Measurements from ENCODE around the gene SRRM4.

The SRRM4 gene

DNA sequence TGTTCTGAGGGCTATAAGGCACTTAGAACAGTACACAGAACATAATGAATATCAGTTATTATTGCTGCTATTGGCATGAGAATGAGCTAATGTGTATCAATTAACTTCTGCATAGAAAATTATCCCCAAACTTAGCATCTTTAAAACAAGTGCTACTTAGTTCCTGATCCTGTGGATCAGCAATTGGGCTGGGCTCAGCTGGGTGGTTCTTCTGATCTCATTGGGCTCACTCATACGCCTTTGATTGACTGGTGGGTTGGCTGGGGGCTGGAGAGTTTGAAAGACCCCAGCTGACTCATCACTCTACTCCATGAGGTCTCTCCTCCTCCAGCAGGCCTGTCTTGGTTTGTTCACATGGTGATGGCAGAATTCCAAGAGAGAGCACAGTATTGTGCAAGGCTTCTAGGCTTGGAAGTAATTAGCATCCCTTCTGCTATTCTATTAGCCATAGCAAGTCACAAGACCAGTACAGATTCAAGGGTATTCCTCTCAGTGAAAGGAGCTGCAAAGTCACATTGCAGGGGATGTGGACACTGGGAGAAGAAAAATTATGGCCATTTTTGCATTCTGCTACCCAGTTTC lies 170.2 kb downstream of the SRRM4 start:
- in situ Hi-C loops (cut with MboI; ENCODE audit: low pct_unique_long_range_greater_than_20kb, low sequenced_read_pairs), result no loop called here
- no peak for DNase-seq

DNA sequence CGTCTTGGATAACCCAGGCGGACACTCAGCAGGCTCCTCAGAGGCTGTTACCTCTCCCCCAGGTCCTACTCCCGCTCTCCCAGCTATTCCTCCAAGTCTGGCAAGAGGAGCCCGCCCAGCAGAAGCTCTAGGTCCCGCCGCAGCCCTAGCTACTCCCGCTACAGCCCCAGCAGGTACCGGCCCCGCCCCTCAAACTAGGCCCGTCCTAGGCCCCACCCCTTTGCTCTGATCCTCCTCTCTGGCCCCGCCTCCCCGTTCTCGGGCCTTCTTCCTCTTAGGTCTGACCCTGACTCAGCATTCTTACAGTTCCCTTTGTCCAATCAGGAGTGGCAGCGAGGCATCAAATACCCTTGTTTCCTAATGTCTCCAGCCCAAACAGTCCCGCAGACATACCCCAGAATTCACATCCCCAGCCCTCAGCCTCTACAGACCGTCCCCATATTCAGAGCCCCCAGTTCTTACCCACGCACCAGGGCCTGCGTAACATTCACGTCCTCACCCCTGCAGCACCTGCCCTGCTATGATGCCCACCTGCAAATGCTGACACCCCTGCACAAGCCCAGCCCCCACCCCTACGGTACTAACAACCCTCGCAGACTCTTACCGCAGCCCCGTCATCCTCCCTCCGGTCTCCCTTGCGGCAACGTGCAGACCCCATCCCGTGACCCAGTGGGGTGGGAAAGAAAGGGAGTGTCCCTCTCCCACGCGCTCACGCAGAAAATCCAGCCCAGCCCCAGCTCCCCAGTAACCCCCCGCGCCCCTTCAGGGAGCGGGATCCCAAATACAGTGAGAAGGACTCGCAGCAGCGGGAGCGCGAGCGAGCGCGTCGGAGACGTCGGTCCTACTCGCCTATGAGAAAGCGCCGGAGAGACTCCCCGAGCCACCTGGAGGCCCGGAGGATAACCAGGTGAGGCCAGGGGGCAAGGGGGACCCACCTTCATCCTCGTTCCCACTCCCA lies 172.4 kb downstream of the SRRM4 start:
- DNase-seq, result peak; percentile 19
- in situ Hi-C loops (cut with MboI; ENCODE audit: low pct_unique_long_range_greater_than_20kb, low sequenced_read_pairs), result no loop called here

DNA sequence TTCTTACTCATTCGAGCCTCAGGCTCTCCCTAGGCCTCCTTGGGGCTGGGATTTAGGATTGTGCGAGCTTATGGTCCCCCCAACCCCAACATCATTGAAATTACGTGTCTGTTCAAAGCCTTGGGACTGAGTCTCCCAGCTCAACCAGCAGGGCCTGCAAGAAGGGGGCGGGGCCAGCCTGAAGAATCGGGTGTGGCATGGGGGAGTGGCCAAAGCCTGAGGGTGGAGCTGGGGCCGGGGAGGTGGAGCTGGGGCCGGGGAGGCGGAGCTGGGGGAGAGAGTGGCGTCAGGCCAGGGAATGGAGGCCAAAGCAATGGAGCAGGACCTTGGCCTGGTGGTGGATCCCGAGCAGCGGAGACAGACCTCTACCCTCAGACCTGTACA lies 173.1 kb downstream of the SRRM4 start:
- no peak for DNase-seq
- in situ Hi-C loops (cut with MboI; ENCODE audit: low pct_unique_long_range_greater_than_20kb, low sequenced_read_pairs), result no loop called here

DNA sequence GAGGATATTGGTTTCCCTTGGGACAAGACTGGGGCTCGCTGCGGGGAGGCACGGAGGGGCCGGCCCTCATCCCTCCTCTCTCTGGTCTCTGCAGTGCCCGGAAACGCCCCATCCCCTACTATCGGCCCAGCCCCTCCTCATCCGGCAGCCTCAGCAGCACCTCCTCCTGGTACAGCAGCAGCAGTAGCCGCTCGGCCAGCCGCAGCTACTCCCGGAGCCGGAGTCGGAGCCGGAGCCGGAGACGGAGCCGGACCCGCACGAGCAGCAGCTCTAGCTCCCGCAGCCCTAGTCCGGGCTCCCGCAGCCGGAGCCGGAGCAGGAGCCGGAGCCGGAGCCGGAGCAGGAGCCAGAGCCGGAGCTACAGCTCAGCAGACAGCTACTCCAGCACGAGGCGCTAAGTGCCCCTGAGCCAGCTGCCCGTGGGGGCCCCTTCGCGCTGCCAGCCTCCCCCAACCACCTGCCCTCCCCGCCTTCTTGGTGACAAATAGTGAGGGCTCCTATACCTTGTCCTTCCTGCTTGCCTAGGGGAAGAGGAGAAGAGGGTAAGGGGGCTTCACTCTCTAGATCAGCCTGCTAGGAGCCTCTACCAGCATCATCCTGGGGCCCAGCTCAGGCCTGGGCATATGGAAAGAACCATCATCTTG lies 175.2 kb downstream of the SRRM4 start:
- in situ Hi-C loops (cut with MboI; ENCODE audit: low pct_unique_long_range_greater_than_20kb, low sequenced_read_pairs), result no loop called here
- DNase-seq, result no peak

DNA sequence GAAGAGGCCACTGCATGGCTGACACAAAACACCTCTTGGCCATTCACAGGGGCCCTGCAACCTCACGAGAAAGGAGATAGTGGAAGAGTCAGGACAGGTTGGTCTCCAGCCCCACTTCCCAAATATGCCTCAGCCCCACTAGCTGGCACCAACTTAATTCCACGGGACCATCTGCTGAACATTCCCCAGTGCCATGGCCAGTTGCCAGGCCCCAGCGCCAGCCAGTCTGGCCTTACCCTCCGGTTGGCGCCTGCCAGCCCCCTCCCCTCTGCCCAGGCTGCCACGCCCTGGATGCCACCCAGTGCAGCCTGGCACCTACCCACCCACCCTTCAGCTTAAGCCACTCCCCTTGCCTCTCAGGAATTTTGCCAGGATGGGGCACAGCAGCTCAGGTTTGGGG lies 176.2 kb downstream of the SRRM4 start:
- in situ Hi-C loops (cut with MboI; ENCODE audit: low pct_unique_long_range_greater_than_20kb, low sequenced_read_pairs), result no loop called here
- no peak for DNase-seq

DNA sequence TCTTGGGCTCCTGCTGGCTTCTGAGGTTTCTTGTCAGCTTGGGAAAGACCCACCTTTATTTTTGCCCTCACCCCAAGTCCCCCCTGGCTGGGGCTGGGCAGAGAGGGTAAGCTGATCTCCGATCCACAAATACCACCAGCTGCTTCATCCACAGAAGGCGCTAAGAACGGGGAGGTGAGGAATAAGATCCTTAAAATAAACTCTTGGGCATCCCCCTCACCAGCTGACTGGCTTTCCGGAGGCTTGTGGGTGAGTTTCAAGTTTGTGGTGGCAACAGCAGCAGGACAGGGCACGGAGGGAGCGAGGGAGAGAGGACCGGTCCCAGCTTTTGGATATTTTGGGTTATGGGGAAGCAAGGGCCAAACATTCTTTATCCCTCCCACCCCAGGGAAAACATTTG lies 176.6 kb downstream of the SRRM4 start:
- DNase-seq, result no peak
- in situ Hi-C loops (cut with MboI; ENCODE audit: low pct_unique_long_range_greater_than_20kb, low sequenced_read_pairs), result no loop called here

DNA sequence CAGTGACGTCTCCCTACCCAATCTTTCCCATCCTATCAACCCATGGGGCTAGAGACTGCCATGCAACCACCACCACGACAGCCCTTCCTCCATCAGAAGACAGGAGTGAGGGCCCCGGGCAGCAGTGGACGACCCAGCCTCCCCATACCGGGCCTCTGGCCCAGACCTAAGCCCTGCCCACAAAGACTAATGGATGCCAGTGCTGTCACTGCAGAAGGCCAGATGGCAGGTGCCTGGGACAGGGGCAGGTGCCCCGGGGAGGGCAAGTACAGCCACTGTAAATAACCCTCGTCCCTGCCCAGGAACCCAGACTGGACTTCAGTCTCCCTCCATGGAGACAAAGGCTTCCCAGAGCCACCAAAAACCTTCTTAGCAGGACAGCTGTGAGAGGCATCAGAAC lies 177.1 kb downstream of the SRRM4 start:
- DNase-seq, result no peak
- in situ Hi-C loops (cut with MboI; ENCODE audit: low pct_unique_long_range_greater_than_20kb, low sequenced_read_pairs), result no loop called here

DNA sequence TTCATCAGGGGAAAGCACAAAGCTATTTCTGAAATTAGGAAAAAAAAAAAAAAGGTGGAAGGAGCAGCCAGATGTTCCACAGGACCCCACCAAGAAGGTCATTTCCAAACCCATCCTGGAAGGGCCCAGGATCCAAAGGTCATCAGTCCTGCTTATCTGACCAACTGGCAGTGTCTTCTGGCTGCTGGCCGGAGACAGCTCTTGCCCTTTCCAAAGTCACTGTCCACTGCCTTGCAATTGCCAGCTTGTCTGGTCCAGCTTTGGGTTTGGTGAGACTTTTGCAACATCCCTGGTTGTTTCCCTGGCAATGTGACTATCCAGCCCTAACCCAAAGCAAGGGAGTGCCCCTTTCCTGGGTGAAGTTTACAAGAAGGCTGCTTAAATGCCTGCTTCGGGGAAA lies 178.5 kb downstream of the SRRM4 start:
- in situ Hi-C loops (cut with MboI; ENCODE audit: low pct_unique_long_range_greater_than_20kb, low sequenced_read_pairs), result no loop called here
- no peak for DNase-seq

DNA sequence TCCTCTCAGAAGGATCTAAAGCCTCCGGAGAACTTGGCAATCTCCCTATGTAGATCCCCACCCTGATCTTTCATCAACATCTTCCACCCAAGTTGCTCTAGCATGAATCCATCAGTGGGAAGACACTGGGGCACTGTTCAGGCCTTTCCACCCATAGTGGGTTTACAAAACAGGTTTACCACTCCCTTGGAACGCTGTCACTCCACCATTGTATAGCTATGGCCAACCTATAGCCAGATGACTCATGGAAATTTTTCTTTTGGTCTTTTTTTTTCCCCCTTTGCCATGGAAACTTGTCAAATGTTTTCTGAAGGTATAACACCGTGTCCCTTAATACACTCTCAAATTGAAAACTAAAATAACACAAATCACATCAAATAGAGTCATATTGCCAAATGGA lies 186.6 kb downstream of the SRRM4 start:
- in situ Hi-C loops (cut with MboI; ENCODE audit: low pct_unique_long_range_greater_than_20kb, low sequenced_read_pairs), result no loop called here
- no peak for DNase-seq

DNA sequence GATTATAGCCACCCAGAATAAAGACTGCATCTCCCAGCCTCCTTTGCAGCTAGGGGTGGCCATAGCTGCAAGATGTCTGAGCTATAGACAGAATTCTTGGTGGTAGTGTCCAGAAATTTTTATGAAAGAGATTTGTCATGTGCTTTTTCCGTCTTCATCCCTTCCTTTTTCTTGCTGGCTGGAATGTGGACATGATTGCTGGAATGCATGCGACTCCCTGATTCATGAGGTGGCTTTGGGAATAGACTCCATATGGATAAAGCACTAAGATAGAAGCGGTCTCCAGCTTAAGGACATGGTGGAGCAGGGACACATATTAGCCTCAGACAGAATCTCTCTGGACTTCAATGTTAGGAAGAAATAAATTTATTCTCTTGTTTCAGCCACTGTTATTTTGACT lies 187.4 kb downstream of the SRRM4 start:
- in situ Hi-C loops (cut with MboI; ENCODE audit: low pct_unique_long_range_greater_than_20kb, low sequenced_read_pairs), result no loop called here
- DNase-seq, result no peak

DNA sequence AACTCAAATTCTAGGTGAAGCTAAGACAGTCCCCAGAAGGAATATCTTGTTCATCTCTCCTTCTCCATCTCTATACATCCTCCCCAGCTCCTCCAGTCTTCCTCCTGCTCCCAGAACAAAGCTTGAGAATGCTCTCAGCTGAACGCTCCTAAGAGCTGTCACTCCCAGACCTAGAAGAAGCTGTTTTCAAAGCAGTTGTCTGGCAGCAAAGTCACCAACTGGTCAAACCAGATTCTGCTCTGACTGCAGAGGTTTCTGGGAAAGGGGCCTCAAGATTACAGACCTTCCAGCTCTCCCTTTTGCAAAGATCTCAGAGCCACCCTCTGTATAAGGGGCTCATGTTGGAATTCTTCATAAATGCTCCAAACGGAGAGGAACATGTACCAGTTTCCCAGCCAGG lies 187.8 kb downstream of the SRRM4 start:
- no peak for DNase-seq
- in situ Hi-C loops (cut with MboI; ENCODE audit: low pct_unique_long_range_greater_than_20kb, low sequenced_read_pairs), result no loop called here

DNA sequence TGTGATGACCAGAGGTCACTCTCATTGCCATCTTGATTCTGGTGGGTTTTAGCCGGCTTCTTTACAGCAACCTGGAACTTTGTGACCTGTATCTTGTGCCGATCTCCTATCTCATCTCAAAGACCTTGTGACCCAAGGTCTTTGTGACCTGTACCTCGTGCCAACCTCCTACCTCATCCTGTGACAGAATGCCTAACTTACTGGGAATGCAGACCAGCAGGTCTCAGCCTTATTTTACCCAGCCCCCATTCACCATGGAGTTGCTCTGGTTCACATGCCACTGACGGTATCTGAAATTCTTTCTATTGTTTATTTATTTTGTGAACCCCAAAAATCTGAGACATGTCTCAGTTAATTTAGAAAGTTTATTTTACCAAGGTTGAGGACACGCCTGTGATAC lies 189.9 kb downstream of the SRRM4 start:
- in situ Hi-C loops (cut with MboI; ENCODE audit: low pct_unique_long_range_greater_than_20kb, low sequenced_read_pairs), result no loop called here
- no peak for DNase-seq

DNA sequence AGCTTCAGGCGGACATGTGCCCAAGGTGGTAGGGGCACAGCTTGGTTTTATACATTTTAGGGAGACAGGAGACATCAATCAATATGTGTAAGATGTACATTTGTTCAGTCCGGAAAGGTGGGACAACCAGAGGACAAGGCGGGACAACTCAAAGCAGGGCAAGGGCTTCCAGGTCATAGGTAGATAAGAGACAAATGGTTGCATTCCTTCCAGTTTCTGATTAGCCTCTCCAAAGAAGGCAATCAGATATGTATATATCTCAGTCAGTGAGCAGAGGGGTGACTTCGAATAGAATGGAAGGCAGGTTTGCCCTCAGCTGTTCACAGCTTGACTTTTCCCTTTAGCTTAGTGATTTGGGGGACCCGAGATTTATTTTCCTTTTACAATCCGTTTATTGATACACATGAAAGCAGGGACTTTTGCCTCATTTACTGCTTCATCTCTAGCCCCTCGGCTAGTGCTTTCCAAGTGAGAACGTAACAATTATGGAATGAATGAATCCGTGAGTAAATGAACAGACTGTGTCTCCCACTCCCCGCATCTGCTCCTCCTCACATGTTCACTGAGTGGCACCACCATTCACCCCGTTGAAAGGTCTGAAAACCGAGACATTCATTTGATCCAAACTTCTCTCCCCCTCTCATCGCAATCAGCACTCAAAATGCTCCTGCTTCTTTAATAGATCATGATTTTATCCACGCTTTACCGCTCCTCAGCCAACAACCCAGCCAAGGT lies 190.5 kb downstream of the SRRM4 start:
- no peak for DNase-seq
- in situ Hi-C loops (cut with MboI; ENCODE audit: low pct_unique_long_range_greater_than_20kb, low sequenced_read_pairs), result no loop called here

DNA sequence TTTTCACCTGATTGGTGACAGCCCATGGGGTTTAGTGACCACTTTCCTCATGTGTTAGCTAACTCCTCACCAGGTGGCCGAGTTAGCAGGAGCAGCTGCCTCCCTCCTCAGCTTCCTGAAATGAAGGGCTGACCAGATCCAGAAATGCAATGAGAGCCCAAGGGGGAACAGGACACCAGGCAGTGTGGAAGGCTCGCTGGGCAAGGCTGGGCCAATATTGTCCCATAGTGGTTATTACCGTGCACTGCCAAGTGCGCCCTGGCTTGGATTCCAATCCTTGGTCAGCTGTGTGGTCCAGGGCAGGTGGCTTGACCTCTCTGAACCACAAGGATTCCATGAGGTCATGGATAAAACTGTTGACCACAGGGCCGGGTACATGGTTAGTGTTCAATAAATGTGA lies 193.7 kb downstream of the SRRM4 start:
- no peak for DNase-seq
- in situ Hi-C loops (cut with MboI; ENCODE audit: low pct_unique_long_range_greater_than_20kb, low sequenced_read_pairs), result no loop called here

DNA sequence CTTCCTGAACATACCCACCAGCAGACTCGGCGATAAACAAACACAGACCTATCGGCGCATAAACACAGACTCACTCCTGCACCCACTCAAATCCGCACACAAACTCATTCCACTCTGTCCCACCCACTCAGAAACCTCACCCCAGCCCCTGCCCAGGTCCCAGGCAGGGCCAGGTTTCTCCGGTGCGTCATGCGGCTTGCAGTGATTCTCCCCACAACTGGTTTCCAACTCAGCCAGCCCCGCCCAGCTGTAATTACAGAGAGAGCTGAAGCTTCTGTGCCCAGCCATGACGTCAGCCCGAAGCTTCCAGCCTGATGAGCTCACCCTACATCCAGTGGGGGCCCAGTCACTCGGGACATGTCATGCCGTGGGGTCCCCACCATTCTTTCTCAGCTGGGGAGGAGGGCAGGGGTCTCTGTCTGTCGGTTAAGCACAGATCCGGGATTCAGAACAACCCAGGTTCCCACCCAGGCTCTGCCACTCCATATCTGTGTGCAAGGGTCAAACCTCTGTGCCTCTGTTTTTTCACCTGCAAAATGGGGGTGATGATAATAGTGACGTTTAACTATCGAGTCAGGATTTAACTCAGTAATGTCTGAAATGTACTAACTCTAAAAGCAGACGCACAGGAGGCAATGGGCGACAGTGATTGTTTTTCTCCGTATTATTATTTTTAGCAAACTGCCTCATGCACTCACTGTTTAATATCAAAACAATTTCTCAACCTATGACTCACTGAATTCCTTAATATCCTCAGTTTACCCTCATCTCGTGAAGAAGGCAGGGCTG lies 195.1 kb downstream of the SRRM4 start:
- DNase-seq, result no peak
- in situ Hi-C loops (cut with MboI; ENCODE audit: low pct_unique_long_range_greater_than_20kb, low sequenced_read_pairs), result no loop called here

DNA sequence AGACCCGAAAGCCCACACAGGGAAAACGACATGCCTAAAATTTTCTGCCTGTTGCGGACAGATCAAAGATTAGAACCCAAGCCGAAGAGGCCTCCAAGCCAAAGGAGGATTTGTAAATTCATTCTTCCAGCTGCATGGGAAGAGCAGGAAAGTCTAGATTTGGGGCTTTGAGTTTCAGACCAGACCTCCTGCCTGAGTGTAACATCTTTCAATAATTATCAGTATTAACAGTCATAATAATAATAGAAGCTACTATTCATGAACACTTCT lies 195.7 kb downstream of the SRRM4 start:
- in situ Hi-C loops (cut with MboI; ENCODE audit: low pct_unique_long_range_greater_than_20kb, low sequenced_read_pairs), result no loop called here

DNA sequence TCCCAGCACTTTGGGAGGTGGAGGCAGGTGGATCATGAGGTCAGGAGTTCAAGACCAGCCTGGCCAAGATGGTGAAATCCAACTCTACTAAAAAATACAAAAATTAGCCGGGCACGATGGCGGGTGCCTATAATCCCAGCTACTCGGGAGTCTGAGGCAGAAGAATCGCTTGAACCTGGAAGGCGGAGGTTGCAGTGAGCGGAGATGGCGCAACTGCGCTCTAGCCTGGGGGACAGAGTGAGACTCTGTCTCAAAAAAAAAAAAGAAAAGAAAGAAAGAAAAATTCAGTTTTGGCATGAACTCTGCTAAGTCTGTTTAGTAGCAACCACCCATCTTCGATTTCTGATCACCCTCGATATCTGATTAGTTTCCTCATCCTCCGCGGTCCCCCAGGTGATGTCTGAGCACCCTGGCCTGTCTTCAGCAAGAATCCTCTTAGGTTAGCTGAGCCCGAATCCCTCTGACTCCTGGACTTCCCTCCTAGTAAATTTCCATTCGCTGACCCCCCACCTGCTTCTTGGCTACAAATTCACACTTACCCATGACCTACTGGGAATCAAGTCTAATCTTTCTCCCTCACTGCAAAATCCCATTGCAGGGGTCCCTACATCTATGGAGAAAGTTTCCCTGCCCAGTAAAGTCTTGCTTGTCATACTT lies 196.5 kb downstream of the SRRM4 start:
- no peak for DNase-seq
- in situ Hi-C loops (cut with MboI; ENCODE audit: low pct_unique_long_range_greater_than_20kb, low sequenced_read_pairs), result no loop called here

More for the DNA sequence above, 195.7 kb downstream of the SRRM4 start:
- DNase-seq, result no peak

DNA sequence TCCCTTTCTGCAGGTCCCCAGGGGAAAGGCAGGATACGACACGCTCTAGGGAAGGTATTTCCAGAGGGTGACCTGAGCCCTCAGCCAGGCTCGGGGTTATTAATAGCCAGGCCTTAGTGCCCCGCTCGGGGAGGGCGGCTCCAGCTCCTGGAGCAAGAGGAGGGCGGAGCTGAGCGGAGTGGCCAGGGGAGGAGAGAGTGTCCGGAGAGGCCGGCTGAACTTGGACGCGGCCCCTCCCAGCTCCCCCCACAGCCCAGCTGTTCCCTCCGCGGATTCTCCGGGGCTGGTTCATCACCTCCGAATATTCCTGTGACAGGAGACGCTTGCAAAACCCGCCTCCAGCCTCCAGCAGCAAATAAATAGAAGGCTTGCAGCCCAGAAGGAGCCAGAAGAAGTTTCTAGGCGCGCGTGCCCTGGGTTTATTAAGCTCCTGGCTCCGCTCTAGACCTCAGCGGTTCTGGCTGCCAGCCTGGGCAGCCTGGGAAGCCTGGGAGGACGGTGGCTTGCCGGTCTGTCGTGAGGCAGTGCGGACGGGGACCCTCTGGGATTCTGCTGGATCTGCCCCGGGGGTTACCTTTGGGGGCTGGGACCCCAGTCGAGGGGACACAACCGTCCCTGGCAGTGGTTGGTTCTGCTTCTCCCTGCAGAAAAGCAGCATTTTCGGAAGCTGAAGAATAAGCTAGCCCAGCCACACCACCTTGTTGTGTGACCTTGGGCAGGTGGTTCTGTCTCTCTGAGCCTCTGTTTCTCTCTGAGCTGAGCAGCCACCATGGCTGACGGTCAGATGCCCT lies 197.4 kb downstream of the SRRM4 start, which contains the start of gene HSPB8:
TSS of gene HSPB8 (plus strand) at position 388 of the 791 bp plus-strand sequence. CDS start at position 770, 382 bp downstream.
- in situ Hi-C loops (cut with MboI; ENCODE audit: low pct_unique_long_range_greater_than_20kb, low sequenced_read_pairs), result no loop called here
- DNase-seq, result no peak

Data from KBM-7 (cell line).